BJ (cell line): ENCODE measurements around the gene DMAP1. TPM values are rescaled to one million over a fixed set of nuclear protein-coding genes. Genes with fewer than 3 reads are reported as not detected.

ENCODE experiments used
- CTCF ChIA-PET: fragments of 350-600 bp; formaldehyde crosslinking; extraction: SDS; loops from one replicate; lab custom pipeline; 2021; ENCODE audit warnings: antibody characterized with exemption, inconsistent platforms; lab: Yijun Ruan, JAX
- POLR2A ChIA-PET: fragments of 300-600 bp; sonication (Branson Sonifier 250); formaldehyde crosslinking; extraction: SDS; loops from one replicate; lab custom pipeline; 2021; ENCODE audit warnings: antibody characterized with exemption; lab: Charles Lee
- DNase-seq: peaks from one replicate; pipeline ENCODE4 v3.0.0-alpha.2; 2011; ENCODE audit warnings: low read depth
- H3K27me3 ChIP-seq: 2 replicates; pipeline ENCODE4 v1.6.0; 2011; ENCODE audit warnings: low read length; ENCODE audit not compliant: control insufficient read depth, insufficient read depth
- H3K36me3 ChIP-seq: 2 replicates; pipeline ENCODE4 v1.5.1; 2011; ENCODE audit warnings: low read length; ENCODE audit not compliant: control insufficient read depth, insufficient read depth
- H3K4me3 ChIP-seq: 2 replicates; pipeline ENCODE4 v1.5.1; 2011; ENCODE audit warnings: low read depth, mild to moderate bottlenecking, control low read depth, low read length
- polyA plus RNA-seq: library from polyadenylated mRNA; depleted of rRNA; stranded (reverse); fragments of >200 nt; gene quantifications from 2 replicates; pipeline ENCODE4 v1.2.3, GENCODE V29; 2011
- TF ChIP-seq, protein P1 (sequence below): IDR thresholded peaks from 2 replicates; pipeline ENCODE4 v1.5.1; 2011; ENCODE audit warnings: low read depth, mild to moderate bottlenecking, control low read depth, inconsistent platforms, low read length, moderate library complexity; ENCODE audit not compliant: insufficient read depth

DMAP1 gene
- polyA plus RNA-seq, 1 experiment: 45.1 TPM

DNA sequence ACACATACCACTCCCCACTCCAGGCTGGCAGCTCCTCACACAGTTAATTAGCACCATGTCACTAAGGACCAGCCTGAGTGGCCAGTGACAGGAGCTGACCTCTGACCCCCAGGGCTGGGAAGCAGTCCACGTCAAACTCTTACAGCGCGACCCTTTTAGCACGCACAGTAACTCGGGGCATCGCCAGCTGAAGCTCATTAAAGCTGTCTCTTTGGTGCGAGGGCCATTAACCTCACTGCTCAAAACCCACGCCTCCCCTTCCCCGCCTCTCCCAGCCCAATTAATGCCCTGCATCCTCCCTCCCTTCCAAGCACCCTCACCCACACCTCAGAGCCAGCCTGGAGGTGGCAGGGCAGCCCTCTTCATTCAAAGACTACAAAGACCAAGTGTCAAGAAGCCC, 31.7 kb downstream of the DMAP1 start:
- Histone ChIP-seq H3K27me3 (no peaks in the 10 kb centered on the region), H3K36me3 (peaks cover 6% of the 10 kb centered on the region), H3K4me3 (no peak overlapping the region)
- no peak for DNase-seq
- ChIA-PET CTCF (no interaction called here), POLR2A (no interaction called here)
- TF ChIP-seq, protein P1, sequence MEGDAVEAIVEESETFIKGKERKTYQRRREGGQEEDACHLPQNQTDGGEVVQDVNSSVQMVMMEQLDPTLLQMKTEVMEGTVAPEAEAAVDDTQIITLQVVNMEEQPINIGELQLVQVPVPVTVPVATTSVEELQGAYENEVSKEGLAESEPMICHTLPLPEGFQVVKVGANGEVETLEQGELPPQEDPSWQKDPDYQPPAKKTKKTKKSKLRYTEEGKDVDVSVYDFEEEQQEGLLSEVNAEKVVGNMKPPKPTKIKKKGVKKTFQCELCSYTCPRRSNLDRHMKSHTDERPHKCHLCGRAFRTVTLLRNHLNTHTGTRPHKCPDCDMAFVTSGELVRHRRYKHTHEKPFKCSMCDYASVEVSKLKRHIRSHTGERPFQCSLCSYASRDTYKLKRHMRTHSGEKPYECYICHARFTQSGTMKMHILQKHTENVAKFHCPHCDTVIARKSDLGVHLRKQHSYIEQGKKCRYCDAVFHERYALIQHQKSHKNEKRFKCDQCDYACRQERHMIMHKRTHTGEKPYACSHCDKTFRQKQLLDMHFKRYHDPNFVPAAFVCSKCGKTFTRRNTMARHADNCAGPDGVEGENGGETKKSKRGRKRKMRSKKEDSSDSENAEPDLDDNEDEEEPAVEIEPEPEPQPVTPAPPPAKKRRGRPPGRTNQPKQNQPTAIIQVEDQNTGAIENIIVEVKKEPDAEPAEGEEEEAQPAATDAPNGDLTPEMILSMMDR: no peak

GRCh38 chr1:44246806-44247205, 33.5 kb downstream of the DMAP1 start:
- ChIA-PET POLR2A (no interaction called here), CTCF (interaction anchor here (0.8 to 3.2 kb wide), 3 partner anchors 9 to 29 kb away, joined by 3 to 15 read pairs (median 3); no protein-coding TSS in a partner anchor)
- TF ChIP-seq, protein P1: no peak
- peaks cover 6% of the 10 kb centered on the region for H3K36me3 ChIP-seq
- no peak overlapping the region for H3K4me3 ChIP-seq
- DNase-seq: no peak
- no peaks in the 10 kb centered on the region for H3K27me3 ChIP-seq

DNA sequence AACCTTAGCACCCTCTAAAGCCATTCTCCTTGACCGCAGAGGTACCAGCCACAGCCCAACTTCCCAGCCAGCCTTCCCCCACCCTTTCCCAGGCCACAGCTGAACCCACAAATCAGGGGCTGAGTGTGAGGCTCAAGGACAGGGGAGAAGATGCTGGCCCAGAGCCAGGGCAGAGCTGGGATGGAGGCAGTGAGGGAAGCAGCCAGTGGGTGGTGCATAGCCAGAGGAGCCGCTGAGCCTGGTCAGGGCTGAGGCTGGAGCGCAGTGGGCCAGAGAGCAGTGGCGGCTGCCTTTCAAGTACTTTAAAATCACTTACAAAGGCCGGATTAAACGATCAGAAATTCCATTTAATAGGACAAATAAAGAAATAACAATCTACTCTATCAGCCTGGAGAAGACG, 36.3 kb downstream of the DMAP1 start:
- ChIA-PET POLR2A (no interaction called here), CTCF (interaction anchor here (0.8 to 1.0 kb wide), 2 partner anchors 12 to 202 kb away, joined by 3 read pairs; no protein-coding TSS in a partner anchor)
- Histone ChIP-seq H3K4me3 (no peak overlapping the region), H3K36me3 (peaks cover 6% of the 10 kb centered on the region), H3K27me3 (no peaks in the 10 kb centered on the region)
- TF ChIP-seq, protein P1: no peak
- no peak for DNase-seq

- peaks cover 6% of the 10 kb centered on the region for H3K36me3 ChIP-seq
- H3K4me3 ChIP-seq: no peak overlapping the region
- H3K27me3 ChIP-seq: no peaks in the 10 kb centered on the region
- ChIA-PET POLR2A (no interaction called here), CTCF (interaction anchor here (0.8 to 1.0 kb wide), 2 partner anchors 12 to 202 kb away, joined by 3 read pairs; no protein-coding TSS in a partner anchor)
- no peak for DNase-seq
- TF ChIP-seq, protein P1: no peak
Measured at GRCh38 chr1:44250068-44250781, 37.0 kb downstream of the DMAP1 start.

- DNase-seq: no peak
- Histone ChIP-seq H3K36me3 (peaks cover 10% of the 10 kb centered on the region), H3K27me3 (no peaks in the 10 kb centered on the region), H3K4me3 (no peak overlapping the region)
- CTCF ChIA-PET: interaction anchor here (1.5 to 1.6 kb wide), 2 partner anchors 12 to 34 kb away, joined by 4 to 13 read pairs; no protein-coding TSS in a partner anchor
- TF ChIP-seq, protein P1: no peak
- POLR2A ChIA-PET: no interaction called here
Measured at GRCh38 chr1:44251486-44251885, 38.2 kb downstream of the DMAP1 start.
